ENCODE results near the gene FRS2.

Gene FRS2

DNA sequence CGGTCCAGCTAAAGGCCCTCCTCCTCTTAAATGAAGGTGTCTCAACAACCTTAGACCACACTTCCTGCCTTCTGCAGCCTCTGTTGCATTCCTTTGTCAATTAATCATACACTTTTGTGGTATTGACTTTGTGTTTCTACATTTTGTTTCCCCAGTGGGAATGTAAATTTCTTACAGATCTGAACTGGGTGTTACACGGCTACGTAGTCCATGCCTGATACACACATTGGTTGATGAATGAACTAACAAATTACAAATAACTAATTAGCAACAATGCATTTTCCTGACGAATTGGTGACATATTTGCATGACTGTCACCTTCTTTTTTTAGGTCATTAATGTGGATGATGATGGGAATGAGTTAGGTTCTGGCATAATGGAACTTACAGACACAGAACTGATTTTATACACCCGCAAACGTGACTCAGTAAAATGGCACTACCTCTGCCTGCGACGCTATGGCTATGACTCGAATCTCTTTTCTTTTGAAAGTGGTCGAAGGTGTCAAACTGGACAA is 99.9 kb downstream of the FRS2 start:
- no peaks in the 10 kb centered on the region for H3K9me3 ChIP-seq (ENCODE audit: control insufficient read depth in 1 of 2, low read length in 2 of 2)
- H3K27me3 ChIP-seq (ENCODE audit: low read depth, low read length) = no peaks in the 10 kb centered on the region
- no peak overlapping the region for H3K27ac ChIP-seq (ENCODE audit: low read length)
- no peak overlapping the region for H3K4me3 ChIP-seq (ENCODE audit: low read depth in 1 of 2, low read length in 2 of 2)
- H3K36me3 ChIP-seq (ENCODE audit: control insufficient read depth in 1 of 2, insufficient read depth in 2 of 2, low read length in 2 of 2) = peaks cover 20 to 33% of the 10 kb centered on the region in 2 donors
- H3K4me1 ChIP-seq (ENCODE audit: control insufficient read depth in 1 of 2, insufficient read depth in 2 of 2, low read length in 2 of 2) = peaks cover 0 to 3% of the 10 kb centered on the region in 2 donors

GRCh38 chr12:69570545-69571399 is 100.6 kb downstream of the FRS2 start:
- H3K27ac ChIP-seq (ENCODE audit: low read length) = no peak overlapping the region
- H3K9me3 ChIP-seq (ENCODE audit: control insufficient read depth in 1 of 2, low read length in 2 of 2) = no peaks in the 10 kb centered on the region
- no peak overlapping the region for H3K4me3 ChIP-seq (ENCODE audit: low read depth in 1 of 2, low read length in 2 of 2)
- no peaks in the 10 kb centered on the region for H3K27me3 ChIP-seq (ENCODE audit: low read depth, low read length)
- H3K36me3 ChIP-seq (ENCODE audit: control insufficient read depth in 1 of 2, insufficient read depth in 2 of 2, low read length in 2 of 2) = peaks cover 26 to 33% of the 10 kb centered on the region in 2 donors
- peaks cover 0 to 3% of the 10 kb centered on the region in 2 donors for H3K4me1 ChIP-seq (ENCODE audit: control insufficient read depth in 1 of 2, insufficient read depth in 2 of 2, low read length in 2 of 2)

GRCh38 chr12:69575346-69575745 is 105.2 kb downstream of the FRS2 start:
- Histone ChIP-seq H3K27ac (ENCODE audit: low read length) (no peak overlapping the region), H3K9me3 (ENCODE audit: control insufficient read depth in 1 of 2, low read length in 2 of 2) (no peaks in the 10 kb centered on the region), H3K36me3 (ENCODE audit: control insufficient read depth in 1 of 2, insufficient read depth in 2 of 2, low read length in 2 of 2) (peaks cover 25 to 26% of the 10 kb centered on the region in 2 donors), H3K4me3 (ENCODE audit: low read depth in 1 of 2, low read length in 2 of 2) (no peak overlapping the region), H3K4me1 (ENCODE audit: control insufficient read depth in 1 of 2, insufficient read depth in 2 of 2, low read length in 2 of 2) (no peaks in the 10 kb centered on the region), H3K27me3 (ENCODE audit: low read depth, low read length) (no peaks in the 10 kb centered on the region)

DNA sequence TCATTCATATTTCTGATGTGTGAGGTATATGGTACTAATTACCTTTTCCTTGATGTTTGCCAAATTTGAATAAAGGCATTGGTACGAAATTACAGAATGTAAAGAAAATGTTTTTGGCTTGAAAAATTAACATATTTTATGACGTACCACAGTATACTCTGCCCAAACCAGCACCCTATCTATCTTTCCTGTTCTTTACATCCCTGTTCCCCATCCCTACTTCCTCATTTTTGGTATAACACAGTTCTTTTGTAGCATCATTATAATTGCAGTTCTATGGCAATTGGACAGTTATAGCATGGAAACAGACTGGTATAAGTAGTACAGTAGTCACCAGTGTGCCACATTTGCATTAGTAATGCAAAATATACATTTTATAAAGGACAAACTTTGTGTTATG is 108.1 kb downstream of the FRS2 start:
- Histone ChIP-seq H3K9me3 (ENCODE audit: control insufficient read depth in 1 of 2, low read length in 2 of 2) (no peaks in the 10 kb centered on the region), H3K4me1 (ENCODE audit: control insufficient read depth in 1 of 2, insufficient read depth in 2 of 2, low read length in 2 of 2) (no peaks in the 10 kb centered on the region), H3K27me3 (ENCODE audit: low read depth, low read length) (no peaks in the 10 kb centered on the region), H3K27ac (ENCODE audit: low read length) (no peak overlapping the region), H3K36me3 (ENCODE audit: control insufficient read depth in 1 of 2, insufficient read depth in 2 of 2, low read length in 2 of 2) (peaks cover 16 to 19% of the 10 kb centered on the region in 2 donors), H3K4me3 (ENCODE audit: low read depth in 1 of 2, low read length in 2 of 2) (no peak overlapping the region)

DNA sequence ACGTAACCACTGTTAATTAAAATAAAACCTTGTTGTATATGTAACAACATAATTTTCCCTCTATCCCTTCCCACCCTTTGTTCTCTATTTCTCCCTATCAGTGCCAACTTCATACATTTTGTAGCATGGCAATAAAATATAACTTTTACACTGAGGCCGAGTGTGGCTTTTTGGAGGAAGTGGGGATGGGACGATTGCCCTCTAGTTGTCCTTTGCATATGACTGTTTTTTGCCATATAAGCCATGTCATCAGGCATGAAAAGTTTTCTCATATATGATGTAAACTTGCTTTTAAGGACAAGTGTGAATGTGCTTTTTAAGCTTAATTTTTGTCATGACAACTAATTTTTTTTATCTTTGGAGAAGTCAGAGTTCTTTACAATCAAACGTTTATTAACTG is 108.8 kb downstream of the FRS2 start:
- Histone ChIP-seq H3K36me3 (ENCODE audit: control insufficient read depth in 1 of 2, insufficient read depth in 2 of 2, low read length in 2 of 2) (peaks cover 13 to 16% of the 10 kb centered on the region in 2 donors), H3K4me3 (ENCODE audit: low read depth in 1 of 2, low read length in 2 of 2) (no peak overlapping the region), H3K27ac (ENCODE audit: low read length) (no peak overlapping the region), H3K9me3 (ENCODE audit: control insufficient read depth in 1 of 2, low read length in 2 of 2) (no peaks in the 10 kb centered on the region), H3K4me1 (ENCODE audit: control insufficient read depth in 1 of 2, insufficient read depth in 2 of 2, low read length in 2 of 2) (no peaks in the 10 kb centered on the region), H3K27me3 (ENCODE audit: low read depth, low read length) (no peaks in the 10 kb centered on the region)

GRCh38 chr12:69580074-69580473 is 109.9 kb downstream of the FRS2 start:
- Histone ChIP-seq H3K4me1 (ENCODE audit: control insufficient read depth in 1 of 2, insufficient read depth in 2 of 2, low read length in 2 of 2) (no peaks in the 10 kb centered on the region), H3K9me3 (ENCODE audit: control insufficient read depth in 1 of 2, low read length in 2 of 2) (no peaks in the 10 kb centered on the region), H3K36me3 (ENCODE audit: control insufficient read depth in 1 of 2, insufficient read depth in 2 of 2, low read length in 2 of 2) (peaks cover 4 to 5% of the 10 kb centered on the region in 2 donors), H3K27ac (ENCODE audit: low read length) (no peak overlapping the region), H3K27me3 (ENCODE audit: low read depth, low read length) (no peaks in the 10 kb centered on the region), H3K4me3 (ENCODE audit: low read depth in 1 of 2, low read length in 2 of 2) (no peak overlapping the region)

DNA sequence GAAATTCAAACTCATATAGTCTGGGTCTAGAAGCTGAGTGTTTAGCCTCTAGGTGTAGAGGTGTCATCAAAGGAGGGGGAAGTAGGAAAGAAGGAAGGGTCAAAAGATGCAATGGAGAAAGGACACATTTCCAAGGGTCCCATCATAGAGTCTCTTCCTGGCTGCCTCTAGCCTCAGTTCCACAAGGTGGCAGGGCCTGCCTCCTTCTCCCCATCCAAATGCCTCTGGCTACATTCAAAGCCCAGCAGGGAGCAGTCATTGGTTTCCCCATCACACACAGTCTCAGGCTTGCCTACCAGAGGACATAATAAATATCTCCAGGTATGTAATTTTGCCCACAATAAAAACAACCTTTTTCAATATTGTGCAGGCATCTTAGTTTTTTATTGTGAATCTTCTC is 113.0 kb downstream of the FRS2 start:
- Histone ChIP-seq H3K9me3 (ENCODE audit: control insufficient read depth in 1 of 2, low read length in 2 of 2) (no peaks in the 10 kb centered on the region), H3K27me3 (ENCODE audit: low read depth, low read length) (no peaks in the 10 kb centered on the region), H3K27ac (ENCODE audit: low read length) (no peak overlapping the region), H3K4me3 (ENCODE audit: low read depth in 1 of 2, low read length in 2 of 2) (no peak overlapping the region), H3K4me1 (ENCODE audit: control insufficient read depth in 1 of 2, insufficient read depth in 2 of 2, low read length in 2 of 2) (peaks cover 0 to 6% of the 10 kb centered on the region in 2 donors), H3K36me3 (ENCODE audit: control insufficient read depth in 1 of 2, insufficient read depth in 2 of 2, low read length in 2 of 2) (peaks cover 10 to 18% of the 10 kb centered on the region in 2 donors)

DNA sequence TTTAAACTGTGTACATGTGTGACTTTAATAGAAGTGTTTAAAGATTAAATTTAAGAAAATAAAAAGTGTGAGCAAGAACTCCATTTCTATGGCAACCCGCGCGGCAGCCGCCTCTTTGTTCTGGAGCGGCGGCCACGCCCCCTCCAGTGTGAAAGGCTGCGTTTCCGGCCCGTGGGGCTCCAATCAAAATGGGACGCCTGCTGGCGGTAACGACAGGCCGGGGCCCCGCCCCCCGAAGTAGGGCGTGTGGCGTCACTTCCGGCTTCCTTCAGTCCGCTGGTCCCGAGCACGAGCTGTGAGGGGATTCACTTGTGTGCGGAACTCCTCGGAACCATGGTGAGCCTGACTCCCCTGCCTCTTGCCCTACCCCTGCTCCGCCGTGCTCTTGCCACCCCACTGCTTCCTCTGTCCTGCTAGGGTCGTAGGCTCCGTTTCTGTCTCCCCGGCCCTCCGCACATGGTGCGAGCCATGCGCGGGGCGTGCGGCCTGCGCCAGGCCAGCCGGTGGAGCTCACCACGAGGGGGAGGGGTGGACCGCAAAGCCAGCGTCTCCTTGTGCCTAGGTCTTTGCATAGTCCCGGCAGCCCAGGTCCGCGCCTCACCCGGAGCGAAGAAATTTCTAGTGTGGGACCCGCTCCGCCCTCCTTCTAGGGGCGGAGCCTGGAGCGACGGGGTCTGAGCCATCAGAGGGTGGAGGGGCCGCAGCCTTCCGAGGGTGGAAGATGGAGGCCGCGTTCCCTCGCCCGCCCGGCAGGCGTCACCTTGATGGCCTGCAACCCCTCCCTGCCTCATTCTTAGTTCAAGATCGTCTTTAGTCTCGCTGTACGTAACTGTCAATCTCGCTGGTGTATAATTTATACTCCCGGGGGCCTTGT is 115.2 kb downstream of the FRS2 start, which contains the start of gene CCT2:
Gene CCT2, plus strand, starts transcription at position 271 of the 874 bp plus-strand sequence. Its CDS starts 63 bp downstream, at position 334.
- Histone ChIP-seq H3K27me3 (ENCODE audit: low read depth, low read length) (no peaks in the 10 kb centered on the region), H3K4me3 (ENCODE audit: low read depth in 1 of 2, low read length in 2 of 2) (peak within 1 kb of the TSS; percentile 85 to 99), H3K27ac (ENCODE audit: low read length) (peak within 1 kb of the TSS; percentile 93), H3K4me1 (ENCODE audit: control insufficient read depth in 1 of 2, insufficient read depth in 2 of 2, low read length in 2 of 2) (peaks cover 0 to 6% of the 10 kb centered on the region in 2 donors), H3K9me3 (ENCODE audit: control insufficient read depth in 1 of 2, low read length in 2 of 2) (no peaks in the 10 kb centered on the region), H3K36me3 (ENCODE audit: control insufficient read depth in 1 of 2, insufficient read depth in 2 of 2, low read length in 2 of 2) (peaks cover 30 to 40% of the 10 kb centered on the region in 2 donors)

DNA sequence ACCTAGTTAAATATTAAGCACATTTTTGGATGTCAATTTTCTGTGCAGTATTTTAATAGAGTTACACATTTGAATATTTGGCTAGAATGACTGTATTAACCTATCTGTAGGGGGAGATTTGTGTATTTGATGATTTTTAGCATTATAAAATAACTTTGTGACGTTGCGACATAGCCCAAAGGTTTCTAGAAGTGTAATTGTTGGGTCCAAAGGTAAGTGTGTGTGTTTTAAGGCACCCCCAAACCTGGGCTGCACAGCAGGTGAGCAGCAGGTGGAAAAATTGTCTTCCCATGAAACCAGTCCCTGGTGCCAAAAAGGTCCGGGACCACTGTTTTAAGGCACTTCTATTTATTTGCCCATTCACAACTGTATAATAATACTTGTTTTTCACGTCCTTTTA is 118.3 kb downstream of the FRS2 start:
- Histone ChIP-seq H3K36me3 (ENCODE audit: control insufficient read depth in 1 of 2, insufficient read depth in 2 of 2, low read length in 2 of 2) (peaks cover 50 to 70% of the 10 kb centered on the region in 2 donors), H3K9me3 (ENCODE audit: control insufficient read depth in 1 of 2, low read length in 2 of 2) (no peaks in the 10 kb centered on the region), H3K27me3 (ENCODE audit: low read depth, low read length) (no peaks in the 10 kb centered on the region), H3K4me3 (ENCODE audit: low read depth in 1 of 2, low read length in 2 of 2) (no peak overlapping the region), H3K4me1 (ENCODE audit: control insufficient read depth in 1 of 2, insufficient read depth in 2 of 2, low read length in 2 of 2) (peaks cover 0 to 6% of the 10 kb centered on the region in 2 donors), H3K27ac (ENCODE audit: low read length) (no peak overlapping the region)

DNA sequence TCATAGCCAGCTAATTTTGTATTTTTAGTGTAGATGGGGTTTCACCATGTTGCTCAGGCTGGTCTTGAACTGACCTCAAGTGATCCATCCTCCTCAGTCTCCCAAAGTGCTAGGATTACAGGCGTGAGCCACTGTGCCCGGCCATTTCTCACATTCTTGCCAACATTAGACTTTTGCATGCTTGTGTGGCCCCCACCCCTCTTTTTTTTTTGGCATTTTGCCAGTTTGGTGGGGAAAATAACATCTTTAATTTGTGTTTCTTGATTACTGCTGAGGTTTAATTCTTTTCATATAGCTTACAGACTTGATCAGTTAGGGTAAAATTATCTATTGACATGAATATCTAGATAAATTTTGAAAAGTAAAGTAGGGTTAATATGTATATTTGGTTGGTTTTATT is 118.9 kb downstream of the FRS2 start:
- Histone ChIP-seq H3K27me3 (ENCODE audit: low read depth, low read length) (no peaks in the 10 kb centered on the region), H3K36me3 (ENCODE audit: control insufficient read depth in 1 of 2, insufficient read depth in 2 of 2, low read length in 2 of 2) (peaks cover 53 to 76% of the 10 kb centered on the region in 2 donors), H3K27ac (ENCODE audit: low read length) (no peak overlapping the region), H3K4me1 (ENCODE audit: control insufficient read depth in 1 of 2, insufficient read depth in 2 of 2, low read length in 2 of 2) (peaks cover 0 to 6% of the 10 kb centered on the region in 2 donors), H3K4me3 (ENCODE audit: low read depth in 1 of 2, low read length in 2 of 2) (no peak overlapping the region), H3K9me3 (ENCODE audit: control insufficient read depth in 1 of 2, low read length in 2 of 2) (no peaks in the 10 kb centered on the region)

GRCh38 chr12:69595689-69596088 is 125.5 kb downstream of the FRS2 start:
- Histone ChIP-seq H3K9me3 (ENCODE audit: control insufficient read depth in 1 of 2, low read length in 2 of 2) (no peaks in the 10 kb centered on the region), H3K4me1 (ENCODE audit: control insufficient read depth in 1 of 2, insufficient read depth in 2 of 2, low read length in 2 of 2) (no peaks in the 10 kb centered on the region), H3K36me3 (ENCODE audit: control insufficient read depth in 1 of 2, insufficient read depth in 2 of 2, low read length in 2 of 2) (peaks cover 63 to 92% of the 10 kb centered on the region in 2 donors), H3K27me3 (ENCODE audit: low read depth, low read length) (no peaks in the 10 kb centered on the region), H3K4me3 (ENCODE audit: low read depth in 1 of 2, low read length in 2 of 2) (no peak overlapping the region), H3K27ac (ENCODE audit: low read length) (no peak overlapping the region)
